ENCODE measurements around the gene MARK1. TPM values are rescaled to one million over a fixed set of nuclear protein-coding genes. Genes with fewer than 3 reads are reported as not detected.

The MARK1 gene
- total and polyA plus RNA-seq, 2 experiments from 2014 or later: 11.1 to 13.6 TPM

- TF ChIP-seq ZNF331 (CRISPR knock-in tag; IDR thresholded peaks at IDR 0.05; ENCODE audit: low read depth): no peak
These were observed 159.9 kb downstream of the MARK1 start (continued) for GRCh38 chr1:220687809-220688208.

- peaks cover 33% of the 10 kb centered on the region for H3K27me3 ChIP-seq (ENCODE audit: insufficient read depth)
- 0 out of 2 replicates have a peak, but pooled peaks cover 3% of the 10 kb centered on the region for H4K20me1 ChIP-seq (replicated peaks; ENCODE audit: insufficient read depth)
- no peak overlapping the region for H3K27ac ChIP-seq (ENCODE audit: low read depth)
- Mint-ChIP-seq H3K27me3 (ENCODE audit: insufficient read depth, low read depth, poor library complexity) (peaks cover 16% of the 10 kb centered on the region), H3K27ac (no peak overlapping the region), H3K9me3 (no peaks in the 10 kb centered on the region), H3K36me3 (ENCODE audit: low read depth) (no peaks in the 10 kb centered on the region), H3K4me1 (peaks cover 10% of the 10 kb centered on the region; the same call in 2 of the 3 replicates), H3K4me3 (peak overlapping the region; percentile 84)
- no peak for DNase-seq (ENCODE audit: low spot score)
- no peak for ATAC-seq
- no peaks in the 10 kb centered on the region for H3K79me2 ChIP-seq (replicated peaks; ENCODE audit: insufficient read depth)
- H3K4me1 ChIP-seq (ENCODE audit: insufficient read depth): 0 out of 2 replicates have a peak, but pooled peaks cover 7% of the 10 kb centered on the region
- H3K9me2 ChIP-seq (ENCODE audit: insufficient read depth): peaks cover 4% of the 10 kb centered on the region; the same call in 1 of the 2 replicates
- H2AFZ ChIP-seq: peak overlapping the region; percentile 97
- no peaks in the 10 kb centered on the region for H3K36me3 ChIP-seq (ENCODE audit: insufficient read depth)
- peak overlapping the region; percentile 66 for H3K4me3 ChIP-seq
- TF ChIP-seq REST (IDR thresholded peaks at IDR 0.05; ENCODE audit: unreplicated experiment): no peak
- TF ChIP-seq ZNF331 (CRISPR knock-in tag; IDR thresholded peaks at IDR 0.05; ENCODE audit: low read depth): no peak
- TF ChIP-seq, protein P1, sequence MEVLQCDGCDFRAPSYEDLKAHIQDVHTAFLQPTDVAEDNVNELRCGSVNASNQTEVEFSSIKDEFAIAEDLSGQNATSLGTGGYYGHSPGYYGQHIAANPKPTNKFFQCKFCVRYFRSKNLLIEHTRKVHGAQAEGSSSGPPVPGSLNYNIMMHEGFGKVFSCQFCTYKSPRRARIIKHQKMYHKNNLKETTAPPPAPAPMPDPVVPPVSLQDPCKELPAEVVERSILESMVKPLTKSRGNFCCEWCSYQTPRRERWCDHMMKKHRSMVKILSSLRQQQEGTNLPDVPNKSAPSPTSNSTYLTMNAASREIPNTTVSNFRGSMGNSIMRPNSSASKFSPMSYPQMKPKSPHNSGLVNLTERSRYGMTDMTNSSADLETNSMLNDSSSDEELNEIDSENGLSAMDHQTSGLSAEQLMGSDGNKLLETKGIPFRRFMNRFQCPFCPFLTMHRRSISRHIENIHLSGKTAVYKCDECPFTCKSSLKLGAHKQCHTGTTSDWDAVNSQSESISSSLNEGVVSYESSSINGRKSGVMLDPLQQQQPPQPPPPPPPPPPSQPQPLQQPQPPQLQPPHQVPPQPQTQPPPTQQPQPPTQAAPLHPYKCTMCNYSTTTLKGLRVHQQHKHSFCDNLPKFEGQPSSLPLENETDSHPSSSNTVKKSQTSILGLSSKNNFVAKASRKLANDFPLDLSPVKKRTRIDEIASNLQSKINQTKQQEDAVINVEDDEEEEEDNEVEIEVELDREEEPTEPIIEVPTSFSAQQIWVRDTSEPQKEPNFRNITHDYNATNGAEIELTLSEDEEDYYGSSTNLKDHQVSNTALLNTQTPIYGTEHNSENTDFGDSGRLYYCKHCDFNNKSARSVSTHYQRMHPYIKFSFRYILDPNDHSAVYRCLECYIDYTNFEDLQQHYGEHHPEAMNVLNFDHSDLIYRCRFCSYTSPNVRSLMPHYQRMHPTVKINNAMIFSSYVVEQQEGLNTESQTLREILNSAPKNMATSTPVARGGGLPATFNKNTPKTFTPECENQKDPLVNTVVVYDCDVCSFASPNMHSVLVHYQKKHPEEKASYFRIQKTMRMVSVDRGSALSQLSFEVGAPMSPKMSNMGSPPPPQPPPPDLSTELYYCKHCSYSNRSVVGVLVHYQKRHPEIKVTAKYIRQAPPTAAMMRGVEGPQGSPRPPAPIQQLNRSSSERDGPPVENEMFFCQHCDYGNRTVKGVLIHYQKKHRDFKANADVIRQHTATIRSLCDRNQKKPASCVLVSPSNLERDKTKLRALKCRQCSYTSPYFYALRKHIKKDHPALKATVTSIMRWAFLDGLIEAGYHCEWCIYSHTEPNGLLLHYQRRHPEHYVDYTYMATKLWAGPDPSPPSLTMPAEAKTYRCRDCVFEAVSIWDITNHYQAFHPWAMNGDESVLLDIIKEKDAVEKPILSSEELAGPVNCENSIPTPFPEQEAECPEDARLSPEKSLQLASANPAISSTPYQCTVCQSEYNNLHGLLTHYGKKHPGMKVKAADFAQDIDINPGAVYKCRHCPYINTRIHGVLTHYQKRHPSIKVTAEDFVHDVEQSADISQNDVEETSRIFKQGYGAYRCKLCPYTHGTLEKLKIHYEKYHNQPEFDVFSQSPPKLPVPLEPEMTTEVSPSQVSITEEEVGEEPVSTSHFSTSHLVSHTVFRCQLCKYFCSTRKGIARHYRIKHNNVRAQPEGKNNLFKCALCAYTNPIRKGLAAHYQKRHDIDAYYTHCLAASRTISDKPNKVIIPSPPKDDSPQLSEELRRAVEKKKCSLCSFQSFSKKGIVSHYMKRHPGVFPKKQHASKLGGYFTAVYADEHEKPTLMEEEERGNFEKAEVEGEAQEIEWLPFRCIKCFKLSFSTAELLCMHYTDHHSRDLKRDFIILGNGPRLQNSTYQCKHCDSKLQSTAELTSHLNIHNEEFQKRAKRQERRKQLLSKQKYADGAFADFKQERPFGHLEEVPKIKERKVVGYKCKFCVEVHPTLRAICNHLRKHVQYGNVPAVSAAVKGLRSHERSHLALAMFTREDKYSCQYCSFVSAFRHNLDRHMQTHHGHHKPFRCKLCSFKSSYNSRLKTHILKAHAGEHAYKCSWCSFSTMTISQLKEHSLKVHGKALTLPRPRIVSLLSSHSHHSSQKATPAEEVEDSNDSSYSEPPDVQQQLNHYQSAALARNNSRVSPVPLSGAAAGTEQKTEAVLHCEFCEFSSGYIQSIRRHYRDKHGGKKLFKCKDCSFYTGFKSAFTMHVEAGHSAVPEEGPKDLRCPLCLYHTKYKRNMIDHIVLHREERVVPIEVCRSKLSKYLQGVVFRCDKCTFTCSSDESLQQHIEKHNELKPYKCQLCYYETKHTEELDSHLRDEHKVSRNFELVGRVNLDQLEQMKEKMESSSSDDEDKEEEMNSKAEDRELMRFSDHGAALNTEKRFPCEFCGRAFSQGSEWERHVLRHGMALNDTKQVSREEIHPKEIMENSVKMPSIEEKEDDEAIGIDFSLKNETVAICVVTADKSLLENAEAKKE (CRISPR knock-in tag; IDR thresholded peaks at IDR 0.05): no peak
- TF ChIP-seq EZH2phosphoT487 (IDR thresholded peaks at IDR 0.05; ENCODE audit: unreplicated experiment): no peak
- no peak for TF ChIP-seq ETS1 (IDR thresholded peaks at IDR 0.05)
- no peak for TF ChIP-seq EZH2 (IDR thresholded peaks at IDR 0.05; ENCODE audit: low read depth, unreplicated experiment)
- TF ChIP-seq NANOG (IDR thresholded peaks at IDR 0.05; ENCODE audit: borderline replicate concordance): no peak
- TF ChIP-seq STAT1 (IDR thresholded peaks at IDR 0.05; ENCODE audit: unreplicated experiment): no peak
- TF ChIP-seq CREB1 (CRISPR knock-in tag; IDR thresholded peaks at IDR 0.05; ENCODE audit: low read depth): no peak
- no peak for TF ChIP-seq POLR2AphosphoS5 (IDR thresholded peaks at IDR 0.05; ENCODE audit: low read depth)
- no peak for TF ChIP-seq JUNB (IDR thresholded peaks at IDR 0.05; ENCODE audit: unreplicated experiment)
- TF ChIP-seq ZNF114 (CRISPR knock-in tag; IDR thresholded peaks at IDR 0.05): no peak
- TF ChIP-seq CTCF (conservative IDR thresholded peaks at IDR 0.05; ENCODE audit: low read depth in 2 of 2): no peak
- peak overlapping the region; percentile 99 for H3K4me2 ChIP-seq
- H3F3A ChIP-seq (replicated peaks; ENCODE audit: low read depth): 0 out of 2 replicates have a peak, but pooled peaks cover 3% of the 10 kb centered on the region
These were observed 161.7 kb downstream of the MARK1 start for GRCh38 chr1:220689666-220690065.
